SU-DHL-6 (cell line): ENCODE measurements around the gene FRMD8.

ENCODE experiments used
- H2AFZ ChIP-seq: fragments of 200-600 bp; sonication (generic); 2 replicates; pipeline ENCODE4 v1.6.1; 2014; ENCODE audit warnings: low read depth, mild to moderate bottlenecking, moderate library complexity, mixed read lengths, antibody characterized with exemption, low read length; ENCODE audit not compliant: severe bottlenecking
- H3F3A ChIP-seq: fragments of 200-600 bp; shearing (Covaris generic); 2 replicates; pipeline ENCODE4 v1.6.0; 2016; ENCODE audit warnings: antibody characterized with exemption, mild to moderate bottlenecking; ENCODE audit not compliant: insufficient read depth
- H3K27ac ChIP-seq: fragments of 200-600 bp; sonication (generic); 2 replicates; pipeline ENCODE4 v1.5.1; 2016; ENCODE audit warnings: low read depth, mild to moderate bottlenecking, low read length, moderate library complexity, mixed read lengths
- H3K27me3 ChIP-seq: fragments of 200-600 bp; sonication (generic), shearing (Covaris generic); 2 replicates; pipeline ENCODE4 v1.6.0; 2014; ENCODE audit warnings: mild to moderate bottlenecking, low read length
- H3K36me3 ChIP-seq: fragments of 200-600 bp; sonication (generic); 2 replicates; pipeline ENCODE4 v1.6.1; 2014; ENCODE audit warnings: mild to moderate bottlenecking, low read length, mixed read lengths
- H3K4me2 ChIP-seq: fragments of 300-600, 200-600 bp; shearing (Covaris generic), sonication (generic); 2 replicates; pipeline ENCODE4 v1.6.0; 2014; ENCODE audit warnings: low read length, low read depth, mild to moderate bottlenecking; ENCODE audit not compliant: poor library complexity, severe bottlenecking
- H3K4me3 ChIP-seq: fragments of 200-600 bp; sonication (generic); 2 replicates; pipeline ENCODE4 v1.5.1; 2014; ENCODE audit warnings: antibody characterized with exemption, low read length, mild to moderate bottlenecking, mixed read lengths; ENCODE audit not compliant: insufficient read depth, poor library complexity, severe bottlenecking
- H3K79me2 ChIP-seq: fragments of 200-600 bp; sonication (generic); 2 replicates; pipeline ENCODE4 v1.6.1; 2014; ENCODE audit warnings: mild to moderate bottlenecking, low read length, moderate library complexity; ENCODE audit not compliant: insufficient read depth
- H3K9ac ChIP-seq: fragments of 200-600 bp; sonication (generic); 2 replicates; pipeline ENCODE4 v1.7.0; 2014; ENCODE audit warnings: mild to moderate bottlenecking, low read length
- H3K9me2 ChIP-seq: fragments of 200-600 bp; sonication (generic); replicated peaks from 2 replicates; pipeline ENCODE4 v1.6.1; 2014; ENCODE audit warnings: low read length; ENCODE audit not compliant: insufficient read depth
- H3K9me3 ChIP-seq: fragments of 200-600 bp; sonication (generic); 2 replicates; pipeline ENCODE4 v1.6.1; 2014; ENCODE audit warnings: low read length, mixed read lengths; ENCODE audit not compliant: insufficient read depth
- H4K20me1 ChIP-seq: fragments of 200-600 bp; sonication (generic); 2 replicates; pipeline ENCODE4 v1.6.1; 2014; ENCODE audit warnings: low read depth, mild to moderate bottlenecking, antibody characterized with exemption, low read length, moderate library complexity, mixed read lengths
- EZH2phosphoT487 ChIP-seq: fragments of 200-600 bp; sonication (generic), shearing (Covaris generic); conservative IDR thresholded peaks from 2 replicates; pipeline ENCODE4 v1.6.1; 2018; ENCODE audit warnings: mild to moderate bottlenecking, antibody characterized with exemption, low read length, moderate library complexity, mixed read lengths
- TF ChIP-seq, protein P1 (sequence below): fragments of 200-600 bp; sonication (generic); IDR thresholded peaks from one replicate; pipeline ENCODE4 v1.5.1; 2017; ENCODE audit warnings: antibody characterized with exemption, mild to moderate bottlenecking, low read length, moderate library complexity; ENCODE audit not compliant: insufficient read depth, poor library complexity, severe bottlenecking

Gene FRMD8

DNA sequence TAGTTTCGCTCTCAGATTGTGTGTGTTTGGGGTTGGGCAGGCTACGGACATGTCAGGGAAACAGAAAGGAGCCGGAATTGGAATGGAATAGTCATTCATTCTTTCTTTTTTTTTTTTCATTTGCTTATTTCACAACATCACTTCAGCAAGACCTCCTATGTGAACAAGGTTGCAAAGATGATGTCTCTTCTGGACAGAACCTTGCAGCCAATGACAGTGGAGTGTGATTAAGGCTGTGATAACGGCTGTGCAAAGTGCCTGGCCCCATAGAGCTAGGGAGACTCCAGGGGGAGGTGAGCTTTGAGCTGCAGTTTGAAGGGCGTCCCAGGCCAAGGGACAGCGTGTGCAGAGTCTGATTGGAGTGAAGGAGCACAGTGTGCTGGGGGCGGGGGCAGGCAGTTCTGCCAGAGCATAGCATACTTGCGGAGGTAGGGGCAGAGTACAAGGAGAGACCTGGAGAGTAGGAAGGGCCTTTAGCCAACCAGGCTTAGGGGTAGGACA, 28.5 kb upstream of the FRMD8 start:
- no peak overlapping the region for H2AFZ ChIP-seq
- no peak overlapping the region for H3K4me3 ChIP-seq
- H3K9ac ChIP-seq, result no peak overlapping the region
- H3K36me3 ChIP-seq, result 0 out of 2 replicates have a peak, but pooled peaks cover 3% of the 10 kb centered on the region
- no peak overlapping the region for H3K27ac ChIP-seq
- TF ChIP-seq, protein P1, sequence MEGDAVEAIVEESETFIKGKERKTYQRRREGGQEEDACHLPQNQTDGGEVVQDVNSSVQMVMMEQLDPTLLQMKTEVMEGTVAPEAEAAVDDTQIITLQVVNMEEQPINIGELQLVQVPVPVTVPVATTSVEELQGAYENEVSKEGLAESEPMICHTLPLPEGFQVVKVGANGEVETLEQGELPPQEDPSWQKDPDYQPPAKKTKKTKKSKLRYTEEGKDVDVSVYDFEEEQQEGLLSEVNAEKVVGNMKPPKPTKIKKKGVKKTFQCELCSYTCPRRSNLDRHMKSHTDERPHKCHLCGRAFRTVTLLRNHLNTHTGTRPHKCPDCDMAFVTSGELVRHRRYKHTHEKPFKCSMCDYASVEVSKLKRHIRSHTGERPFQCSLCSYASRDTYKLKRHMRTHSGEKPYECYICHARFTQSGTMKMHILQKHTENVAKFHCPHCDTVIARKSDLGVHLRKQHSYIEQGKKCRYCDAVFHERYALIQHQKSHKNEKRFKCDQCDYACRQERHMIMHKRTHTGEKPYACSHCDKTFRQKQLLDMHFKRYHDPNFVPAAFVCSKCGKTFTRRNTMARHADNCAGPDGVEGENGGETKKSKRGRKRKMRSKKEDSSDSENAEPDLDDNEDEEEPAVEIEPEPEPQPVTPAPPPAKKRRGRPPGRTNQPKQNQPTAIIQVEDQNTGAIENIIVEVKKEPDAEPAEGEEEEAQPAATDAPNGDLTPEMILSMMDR, result no peak
- no peak for TF ChIP-seq EZH2phosphoT487
- no peaks in the 10 kb centered on the region for H3K27me3 ChIP-seq
- H3K9me3 ChIP-seq, result no peaks in the 10 kb centered on the region
- no peaks in the 10 kb centered on the region for H3K79me2 ChIP-seq
- no peaks in the 10 kb centered on the region for H4K20me1 ChIP-seq
- H3K9me2 ChIP-seq, result no peaks in the 10 kb centered on the region
- H3K4me2 ChIP-seq, result no peak overlapping the region
- H3F3A ChIP-seq, result peaks cover 17% of the 10 kb centered on the region

DNA sequence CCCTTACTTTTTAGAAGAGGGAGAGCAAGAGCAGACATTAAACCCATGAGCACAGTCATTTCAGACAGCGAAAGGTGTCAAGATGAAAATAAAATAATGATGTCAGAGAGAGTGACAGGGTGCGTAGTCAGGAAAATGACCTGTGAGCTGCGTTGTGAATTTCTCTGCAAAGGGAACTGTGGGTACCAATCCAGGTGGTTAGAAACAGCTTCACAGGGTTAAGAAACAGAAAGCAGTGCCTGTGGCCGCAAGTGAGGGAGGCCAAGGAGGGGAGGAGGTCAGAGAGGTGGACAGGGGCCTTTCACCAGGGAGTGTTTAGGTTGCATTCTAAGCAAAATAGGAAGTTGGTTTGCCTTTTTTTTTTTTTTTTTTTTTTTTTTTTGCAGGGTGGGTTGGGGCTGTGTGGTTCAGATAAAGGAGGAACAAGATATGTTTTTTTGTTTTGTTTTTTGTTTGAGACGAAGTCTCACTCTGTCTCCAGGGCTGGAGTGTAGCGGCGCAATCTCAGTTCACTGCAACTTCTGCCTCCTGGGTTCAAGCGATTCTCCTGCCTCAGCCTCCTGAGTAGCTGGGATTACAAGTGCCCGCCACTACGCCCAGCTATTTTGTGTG, 24.0 kb upstream of the FRMD8 start:
- Histone ChIP-seq H3K9me3 (no peaks in the 10 kb centered on the region), H3K79me2 (no peaks in the 10 kb centered on the region), H3F3A (0 out of 2 replicates have a peak, but pooled peaks cover 5% of the 10 kb centered on the region), H3K4me3 (no peak overlapping the region), H3K27ac (no peak overlapping the region), H3K9me2 (no peaks in the 10 kb centered on the region), H3K4me2 (no peak overlapping the region), H3K9ac (no peak overlapping the region), H3K27me3 (no peaks in the 10 kb centered on the region), H4K20me1 (no peaks in the 10 kb centered on the region), H3K36me3 (no peaks in the 10 kb centered on the region), H2AFZ (no peak overlapping the region)
- no peak for TF ChIP-seq EZH2phosphoT487
- TF ChIP-seq, protein P1, result no peak

DNA sequence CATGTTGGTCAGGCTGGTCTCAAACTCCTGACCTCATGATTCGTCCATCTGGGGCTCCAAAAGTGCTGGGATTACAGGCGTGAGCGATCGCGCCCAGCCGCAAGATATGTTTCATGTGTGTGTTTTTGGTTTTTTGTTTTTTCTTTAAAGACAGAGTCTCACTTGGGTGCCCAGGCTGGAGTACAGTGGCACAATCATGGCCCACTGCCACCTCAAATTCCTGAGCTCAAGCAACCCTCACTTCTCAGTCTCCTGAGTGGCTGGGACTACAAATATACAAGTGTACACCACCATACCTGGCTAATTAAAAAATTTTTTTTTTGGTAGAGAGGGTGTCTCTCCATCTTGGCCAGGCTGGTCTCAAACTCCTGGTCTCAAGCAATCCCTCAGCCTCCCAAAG, 23.5 kb upstream of the FRMD8 start:
- no peaks in the 10 kb centered on the region for H4K20me1 ChIP-seq
- H3K9me3 ChIP-seq, result no peaks in the 10 kb centered on the region
- H3K4me3 ChIP-seq, result no peak overlapping the region
- TF ChIP-seq, protein P1, result no peak
- no peak for TF ChIP-seq EZH2phosphoT487
- H3K4me2 ChIP-seq, result no peak overlapping the region
- no peak overlapping the region for H3K27ac ChIP-seq
- H3K36me3 ChIP-seq, result no peaks in the 10 kb centered on the region
- no peak overlapping the region for H2AFZ ChIP-seq
- H3K9me2 ChIP-seq, result no peaks in the 10 kb centered on the region
- 0 out of 2 replicates have a peak, but pooled peaks cover under 1% of the 10 kb centered on the region for H3F3A ChIP-seq
- H3K27me3 ChIP-seq, result no peaks in the 10 kb centered on the region
- no peak overlapping the region for H3K9ac ChIP-seq
- no peaks in the 10 kb centered on the region for H3K79me2 ChIP-seq
